SU-DHL-6 (cell line): ENCODE results near the gene SLC19A1.
A peak's percentile ranks its signal among the peaks of the same experiment; 100 is the strongest.

Experiments used
- H2AFZ ChIP-seq: fragments of 200-600 bp; sonication (generic); 2 replicates; pipeline ENCODE4 v1.6.1; 2014; ENCODE audit warnings: low read depth, mild to moderate bottlenecking, moderate library complexity, mixed read lengths, antibody characterized with exemption, low read length; ENCODE audit not compliant: severe bottlenecking
- H3F3A ChIP-seq: fragments of 200-600 bp; shearing (Covaris generic); 2 replicates; pipeline ENCODE4 v1.6.0; 2016; ENCODE audit warnings: antibody characterized with exemption, mild to moderate bottlenecking; ENCODE audit not compliant: insufficient read depth
- H3K27ac ChIP-seq: fragments of 200-600 bp; sonication (generic); 2 replicates; pipeline ENCODE4 v1.5.1; 2016; ENCODE audit warnings: low read depth, mild to moderate bottlenecking, low read length, moderate library complexity, mixed read lengths
- H3K27me3 ChIP-seq: fragments of 200-600 bp; sonication (generic), shearing (Covaris generic); 2 replicates; pipeline ENCODE4 v1.6.0; 2014; ENCODE audit warnings: mild to moderate bottlenecking, low read length
- H3K36me3 ChIP-seq: fragments of 200-600 bp; sonication (generic); 2 replicates; pipeline ENCODE4 v1.6.1; 2014; ENCODE audit warnings: mild to moderate bottlenecking, low read length, mixed read lengths
- H3K4me2 ChIP-seq: fragments of 300-600, 200-600 bp; shearing (Covaris generic), sonication (generic); 2 replicates; pipeline ENCODE4 v1.6.0; 2014; ENCODE audit warnings: low read length, low read depth, mild to moderate bottlenecking; ENCODE audit not compliant: poor library complexity, severe bottlenecking
- H3K4me3 ChIP-seq: fragments of 200-600 bp; sonication (generic); 2 replicates; pipeline ENCODE4 v1.5.1; 2014; ENCODE audit warnings: antibody characterized with exemption, low read length, mild to moderate bottlenecking, mixed read lengths; ENCODE audit not compliant: insufficient read depth, poor library complexity, severe bottlenecking
- H3K79me2 ChIP-seq: fragments of 200-600 bp; sonication (generic); 2 replicates; pipeline ENCODE4 v1.6.1; 2014; ENCODE audit warnings: mild to moderate bottlenecking, low read length, moderate library complexity; ENCODE audit not compliant: insufficient read depth
- H3K9ac ChIP-seq: fragments of 200-600 bp; sonication (generic); 2 replicates; pipeline ENCODE4 v1.7.0; 2014; ENCODE audit warnings: mild to moderate bottlenecking, low read length
- H3K9me2 ChIP-seq: fragments of 200-600 bp; sonication (generic); replicated peaks from 2 replicates; pipeline ENCODE4 v1.6.1; 2014; ENCODE audit warnings: low read length; ENCODE audit not compliant: insufficient read depth
- H3K9me3 ChIP-seq: fragments of 200-600 bp; sonication (generic); 2 replicates; pipeline ENCODE4 v1.6.1; 2014; ENCODE audit warnings: low read length, mixed read lengths; ENCODE audit not compliant: insufficient read depth
- H4K20me1 ChIP-seq: fragments of 200-600 bp; sonication (generic); 2 replicates; pipeline ENCODE4 v1.6.1; 2014; ENCODE audit warnings: low read depth, mild to moderate bottlenecking, antibody characterized with exemption, low read length, moderate library complexity, mixed read lengths
- CTCF ChIP-seq: fragments of 200-600 bp; sonication (generic); IDR thresholded peaks from one replicate; pipeline ENCODE4 v1.5.1; 2017; ENCODE audit warnings: antibody characterized with exemption, mild to moderate bottlenecking, low read length, moderate library complexity; ENCODE audit not compliant: insufficient read depth, poor library complexity, severe bottlenecking
- EZH2phosphoT487 ChIP-seq: fragments of 200-600 bp; sonication (generic), shearing (Covaris generic); conservative IDR thresholded peaks from 2 replicates; pipeline ENCODE4 v1.6.1; 2018; ENCODE audit warnings: mild to moderate bottlenecking, antibody characterized with exemption, low read length, moderate library complexity, mixed read lengths

The SLC19A1 gene

GRCh38 chr21:45519182-45519581 is 23.1 kb downstream of the SLC19A1 start:
- H3K4me2 ChIP-seq, result no peak overlapping the region
- no peaks in the 10 kb centered on the region for H3F3A ChIP-seq
- H3K9ac ChIP-seq, result no peak overlapping the region
- H2AFZ ChIP-seq, result no peak overlapping the region
- no peak overlapping the region for H3K4me3 ChIP-seq
- H3K9me3 ChIP-seq, result no peaks in the 10 kb centered on the region
- H3K36me3 ChIP-seq, result peaks cover 40% of the 10 kb centered on the region
- no peaks in the 10 kb centered on the region for H3K9me2 ChIP-seq
- no peaks in the 10 kb centered on the region for H4K20me1 ChIP-seq
- H3K27me3 ChIP-seq, result no peaks in the 10 kb centered on the region
- no peak overlapping the region for H3K27ac ChIP-seq
- TF ChIP-seq EZH2phosphoT487 (no peak), CTCF (no peak)
- peaks cover 14% of the 10 kb centered on the region; the same call in 1 of the 2 replicates for H3K79me2 ChIP-seq

- Histone ChIP-seq H2AFZ (no peak overlapping the region), H3K4me3 (no peak overlapping the region), H3K27ac (no peak overlapping the region), H3F3A (no peaks in the 10 kb centered on the region), H3K9ac (no peak overlapping the region), H3K4me2 (no peak overlapping the region), H3K36me3 (peaks cover 40% of the 10 kb centered on the region), H3K79me2 (peaks cover 14% of the 10 kb centered on the region; the same call in 1 of the 2 replicates), H3K27me3 (no peaks in the 10 kb centered on the region), H3K9me3 (no peaks in the 10 kb centered on the region), H4K20me1 (no peaks in the 10 kb centered on the region), H3K9me2 (no peaks in the 10 kb centered on the region)
- no peak for TF ChIP-seq CTCF
- no peak for TF ChIP-seq EZH2phosphoT487
These were observed 23.5 kb downstream of the SLC19A1 start for GRCh38 chr21:45518742-45519141.

GRCh38 chr21:45517249-45518065 is 24.8 kb downstream of the SLC19A1 start:
- H2AFZ ChIP-seq, result no peak overlapping the region
- no peaks in the 10 kb centered on the region for H3K27me3 ChIP-seq
- TF ChIP-seq CTCF (no peak), EZH2phosphoT487 (no peak)
- H3K4me2 ChIP-seq, result no peak overlapping the region
- H3K27ac ChIP-seq, result peak overlapping the region; percentile 6; the same call in 1 of the 2 replicates
- H3K9ac ChIP-seq, result no peak overlapping the region
- H3K4me3 ChIP-seq, result no peak overlapping the region
- H3K9me3 ChIP-seq, result no peaks in the 10 kb centered on the region
- H3K9me2 ChIP-seq, result no peaks in the 10 kb centered on the region
- H3K79me2 ChIP-seq, result peaks cover 14% of the 10 kb centered on the region; the same call in 1 of the 2 replicates
- H3F3A ChIP-seq, result no peaks in the 10 kb centered on the region
- H3K36me3 ChIP-seq, result peaks cover 40% of the 10 kb centered on the region
- no peaks in the 10 kb centered on the region for H4K20me1 ChIP-seq
